Liver (tissue), 9 donors: ENCODE data around the gene CACNG6. TPM values are rescaled to one million over a fixed set of nuclear protein-coding genes. Genes with fewer than 3 reads are reported as not detected.

ENCODE experiments used
- DNase-seq: peaks from one replicate; pipeline ENCODE4 v3.0.0-alpha.2; 2017; ENCODE audit warnings: low spot score
- H3K27ac ChIP-seq, 2 donors: one replicate each; pipeline ENCODE4 v1.7.0; 2013; ENCODE audit warnings: inconsistent platforms in 2 of 2, low read length in 2 of 2, control low read depth in 1 of 2, low read depth in 1 of 2, mild to moderate bottlenecking in 1 of 2
- H3K27me3 ChIP-seq, 4 donors: one replicate each; pipeline versions ENCODE4 v1.6.1 to v1.7.0; 2013; ENCODE audit warnings: low read length in 3 of 4, inconsistent platforms in 1 of 4, mild to moderate bottlenecking in 1 of 4, moderate library complexity in 1 of 4; ENCODE audit not compliant: control insufficient read depth in 4 of 4, insufficient read depth in 4 of 4
- H3K36me3 ChIP-seq, 4 donors: one replicate each; pipeline versions ENCODE4 v1.6.1 to v1.7.0; 2013; ENCODE audit warnings: low read length in 3 of 4, mild to moderate bottlenecking in 3 of 4, low read depth in 1 of 4, moderate library complexity in 1 of 4; ENCODE audit not compliant: control insufficient read depth in 4 of 4, insufficient read depth in 3 of 4
- H3K4me1 ChIP-seq, 4 donors: one replicate each; pipeline versions ENCODE4 v1.6.1 to v1.7.0; 2013; ENCODE audit warnings: low read length in 3 of 4, mild to moderate bottlenecking in 3 of 4, moderate library complexity in 1 of 4; ENCODE audit not compliant: control insufficient read depth in 4 of 4, insufficient read depth in 4 of 4
- H3K4me3 ChIP-seq, 3 donors: one replicate each; pipeline versions ENCODE4 v1.6.1 to v1.7.0; 2013; ENCODE audit warnings: low read length in 3 of 3, control low read depth in 1 of 3, low read depth in 1 of 3, mild to moderate bottlenecking in 1 of 3
- H3K9ac ChIP-seq, 2 donors: one replicate each; pipeline ENCODE4 v1.7.0; 2013; ENCODE audit warnings: low read length in 2 of 2, mild to moderate bottlenecking in 2 of 2, moderate library complexity in 2 of 2, control low read depth in 1 of 2, low read depth in 1 of 2
- H3K9me3 ChIP-seq, 4 donors: one replicate each; pipeline versions ENCODE4 v1.6.1 to v1.7.0; 2013; ENCODE audit warnings: low read length in 3 of 4; ENCODE audit not compliant: control insufficient read depth in 4 of 4
- FOXA1 ChIP-seq: IDR thresholded peaks from 2 replicates; pipeline ENCODE4 v1.6.1; 2016; ENCODE audit warnings: antibody characterized with exemption
- GABPA ChIP-seq, 2 donors: IDR thresholded peaks in 1 of 2; conservative IDR thresholded peaks in 1 of 2; 2 replicates each; pipeline ENCODE4 v1.6.1; 2016; ENCODE audit warnings: antibody characterized with exemption in 2 of 2, mild to moderate bottlenecking in 1 of 2, moderate library complexity in 1 of 2
- HNF4A ChIP-seq, 2 donors: conservative IDR thresholded peaks; 2 replicates each; pipeline ENCODE4 v1.6.1; 2016; ENCODE audit warnings: antibody characterized with exemption in 2 of 2, mild to moderate bottlenecking in 2 of 2
- HNF4G ChIP-seq: IDR thresholded peaks from 2 replicates; pipeline ENCODE4 v1.6.1; 2016; ENCODE audit warnings: antibody characterized with exemption
- JUND ChIP-seq, 2 donors: IDR thresholded peaks; 2 replicates each; pipeline ENCODE4 v1.6.1; 2016; ENCODE audit warnings: antibody characterized with exemption in 2 of 2
- RAD21 ChIP-seq, 2 donors: IDR thresholded peaks; 2 replicates each; pipeline ENCODE4 v1.6.1; 2016; ENCODE audit warnings: antibody characterized with exemption in 2 of 2, mild to moderate bottlenecking in 2 of 2
- REST ChIP-seq: IDR thresholded peaks from 2 replicates; pipeline ENCODE4 v1.6.1; 2016; ENCODE audit warnings: antibody characterized with exemption, mild to moderate bottlenecking
- SP1 ChIP-seq: IDR thresholded peaks from 2 replicates; pipeline ENCODE4 v1.6.1; 2018; ENCODE audit warnings: antibody characterized with exemption, mild to moderate bottlenecking
- WGBS: extraction: QIAGEN DNeasy Blood & Tissue Kit; methylation state at CpG from one replicate; pipeline ENCODE4 v1.1.7; 2013; 5-methylcytosine and 5-hydroxymethylcytosine counted together
- polyA plus RNA-seq, 2 donors: library from polyadenylated mRNA; stranded (reverse) in 1 of 2; unstranded in 1 of 2; fragments of 200-250 nt in 1 of 2; fragments of >200 nt in 1 of 2; fragmentation: Nextera tagmentation in 1 of 2; extraction: Ambion mirVana in 1 of 2; gene quantifications; one replicate each; pipeline versions ENCODE4 v1.2.1 to v1.2.3, GENCODE V29; 2013 to 2015
- total RNA-seq, 2 donors: library from RNA; depleted of rRNA; stranded (reverse); fragments of >200 nt; gene quantifications; one replicate each; pipeline ENCODE4 v1.2.3, GENCODE V29; 2014
- TF ChIP-seq, protein P1 (sequence below): IDR thresholded peaks from 2 replicates; pipeline ENCODE4 v1.6.1; 2016; ENCODE audit warnings: antibody characterized with exemption
- TF ChIP-seq, protein P2 (sequence below): fragments of 150-350 bp; IDR thresholded peaks from 2 replicates; pipeline ENCODE4 v1.5.1; 2017; ENCODE audit warnings: improper control_type of control experiment, low read depth, low read length; ENCODE audit not compliant: missing input control
- TF ChIP-seq, protein P3 (sequence below): IDR thresholded peaks from 2 replicates; pipeline ENCODE4 v1.6.1; 2016; ENCODE audit warnings: antibody characterized with exemption
- TF ChIP-seq, protein P4 (sequence below): IDR thresholded peaks from 2 replicates; pipeline ENCODE4 v1.6.1; 2016; ENCODE audit warnings: antibody characterized with exemption
- donor health status: healthy.
- donor health status: healthy.
- donor health status: healthy.
- donor health status: healthy.
- donor health status: healthy.

CACNG6 gene
- total and polyA plus RNA-seq, 4 donors: not detected

GRCh38 chr19:53980539-53981375 is 10.7 kb upstream of the CACNG6 start:
- H3K9ac ChIP-seq: no peak overlapping the region
- peaks cover 0 to 3% (median 1%) of the 10 kb centered on the region in 4 donors for H3K9me3 ChIP-seq
- WGBS: 21% methylated on average over 20 of the region's 20 CpGs
- no peak for TF ChIP-seq JUND (IDR thresholded peaks at IDR 0.05)
- TF ChIP-seq GABPA (IDR thresholded peaks at IDR 0.05 in 1 of 2, conservative IDR thresholded peaks at IDR 0.05 in 1 of 2): no peak
- TF ChIP-seq RAD21 (IDR thresholded peaks at IDR 0.05): no peak
- no peak for TF ChIP-seq REST
- no peak for TF ChIP-seq FOXA1
- TF ChIP-seq SP1: no peak
- H3K27me3 ChIP-seq: peaks cover 4 to 15% (median 11%) of the 10 kb centered on the region in 4 donors
- no peak for DNase-seq
- H3K27ac ChIP-seq: no peak overlapping the region
- no peak overlapping the region for H3K4me3 ChIP-seq
- H3K36me3 ChIP-seq: no peaks in the 10 kb centered on the region
- peaks cover 4 to 10% (median 5%) of the 10 kb centered on the region in 4 donors for H3K4me1 ChIP-seq

GRCh38 chr19:53981376-53981951 is 10.0 kb upstream of the CACNG6 start:
- H3K9me3 ChIP-seq: peaks cover 0 to 3% (median 1%) of the 10 kb centered on the region in 4 donors
- no peak overlapping the region for H3K9ac ChIP-seq
- H3K4me1 ChIP-seq: peaks cover 4 to 10% (median 5%) of the 10 kb centered on the region in 4 donors
- peaks cover 4 to 15% (median 11%) of the 10 kb centered on the region in 4 donors for H3K27me3 ChIP-seq
- WGBS: 59% methylated on average over 13 of the region's 13 CpGs
- no peak overlapping the region for H3K4me3 ChIP-seq
- TF ChIP-seq, protein P1, sequence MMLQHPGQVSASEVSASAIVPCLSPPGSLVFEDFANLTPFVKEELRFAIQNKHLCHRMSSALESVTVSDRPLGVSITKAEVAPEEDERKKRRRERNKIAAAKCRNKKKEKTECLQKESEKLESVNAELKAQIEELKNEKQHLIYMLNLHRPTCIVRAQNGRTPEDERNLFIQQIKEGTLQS: no peak
- TF ChIP-seq, protein P2, sequence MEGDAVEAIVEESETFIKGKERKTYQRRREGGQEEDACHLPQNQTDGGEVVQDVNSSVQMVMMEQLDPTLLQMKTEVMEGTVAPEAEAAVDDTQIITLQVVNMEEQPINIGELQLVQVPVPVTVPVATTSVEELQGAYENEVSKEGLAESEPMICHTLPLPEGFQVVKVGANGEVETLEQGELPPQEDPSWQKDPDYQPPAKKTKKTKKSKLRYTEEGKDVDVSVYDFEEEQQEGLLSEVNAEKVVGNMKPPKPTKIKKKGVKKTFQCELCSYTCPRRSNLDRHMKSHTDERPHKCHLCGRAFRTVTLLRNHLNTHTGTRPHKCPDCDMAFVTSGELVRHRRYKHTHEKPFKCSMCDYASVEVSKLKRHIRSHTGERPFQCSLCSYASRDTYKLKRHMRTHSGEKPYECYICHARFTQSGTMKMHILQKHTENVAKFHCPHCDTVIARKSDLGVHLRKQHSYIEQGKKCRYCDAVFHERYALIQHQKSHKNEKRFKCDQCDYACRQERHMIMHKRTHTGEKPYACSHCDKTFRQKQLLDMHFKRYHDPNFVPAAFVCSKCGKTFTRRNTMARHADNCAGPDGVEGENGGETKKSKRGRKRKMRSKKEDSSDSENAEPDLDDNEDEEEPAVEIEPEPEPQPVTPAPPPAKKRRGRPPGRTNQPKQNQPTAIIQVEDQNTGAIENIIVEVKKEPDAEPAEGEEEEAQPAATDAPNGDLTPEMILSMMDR: no peak
- no peaks in the 10 kb centered on the region for H3K36me3 ChIP-seq
- no peak for DNase-seq
- H3K27ac ChIP-seq: no peak overlapping the region

- H3K9ac ChIP-seq: no peak overlapping the region
- peaks cover 4 to 15% (median 11%) of the 10 kb centered on the region in 4 donors for H3K27me3 ChIP-seq
- H3K36me3 ChIP-seq: no peaks in the 10 kb centered on the region
- 7% methylated on average over 62 of the region's 62 CpGs for WGBS
- H3K27ac ChIP-seq: no peak overlapping the region
- peak overlapping the region in 1 of 3 donors; percentile 27 for H3K4me3 ChIP-seq
- peaks cover 4 to 10% (median 5%) of the 10 kb centered on the region in 4 donors for H3K4me1 ChIP-seq
- peaks cover 0 to 3% (median 1%) of the 10 kb centered on the region in 4 donors for H3K9me3 ChIP-seq
- no peak for DNase-seq
- TF ChIP-seq GABPA (IDR thresholded peaks at IDR 0.05 in 1 of 2, conservative IDR thresholded peaks at IDR 0.05 in 1 of 2): no peak
- TF ChIP-seq HNF4G: no peak
- TF ChIP-seq, protein P3, sequence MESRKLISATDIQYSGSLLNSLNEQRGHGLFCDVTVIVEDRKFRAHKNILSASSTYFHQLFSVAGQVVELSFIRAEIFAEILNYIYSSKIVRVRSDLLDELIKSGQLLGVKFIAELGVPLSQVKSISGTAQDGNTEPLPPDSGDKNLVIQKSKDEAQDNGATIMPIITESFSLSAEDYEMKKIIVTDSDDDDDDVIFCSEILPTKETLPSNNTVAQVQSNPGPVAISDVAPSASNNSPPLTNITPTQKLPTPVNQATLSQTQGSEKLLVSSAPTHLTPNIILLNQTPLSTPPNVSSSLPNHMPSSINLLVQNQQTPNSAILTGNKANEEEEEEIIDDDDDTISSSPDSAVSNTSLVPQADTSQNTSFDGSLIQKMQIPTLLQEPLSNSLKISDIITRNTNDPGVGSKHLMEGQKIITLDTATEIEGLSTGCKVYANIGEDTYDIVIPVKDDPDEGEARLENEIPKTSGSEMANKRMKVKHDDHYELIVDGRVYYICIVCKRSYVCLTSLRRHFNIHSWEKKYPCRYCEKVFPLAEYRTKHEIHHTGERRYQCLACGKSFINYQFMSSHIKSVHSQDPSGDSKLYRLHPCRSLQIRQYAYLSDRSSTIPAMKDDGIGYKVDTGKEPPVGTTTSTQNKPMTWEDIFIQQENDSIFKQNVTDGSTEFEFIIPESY: no peak
- TF ChIP-seq FOXA1: no peak
- no peak for TF ChIP-seq HNF4A (conservative IDR thresholded peaks at IDR 0.05)
- TF ChIP-seq RAD21 (IDR thresholded peaks at IDR 0.05): no peak
- no peak for TF ChIP-seq JUND (IDR thresholded peaks at IDR 0.05)
- TF ChIP-seq SP1: no peak
- TF ChIP-seq REST: no peak
- TF ChIP-seq, protein P4, sequence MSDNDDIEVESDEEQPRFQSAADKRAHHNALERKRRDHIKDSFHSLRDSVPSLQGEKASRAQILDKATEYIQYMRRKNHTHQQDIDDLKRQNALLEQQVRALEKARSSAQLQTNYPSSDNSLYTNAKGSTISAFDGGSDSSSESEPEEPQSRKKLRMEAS: no peak
Observed at GRCh38 chr19:53982001-53982451, 9.4 kb upstream of the CACNG6 start.
